ENCODE results near the gene RAI1.
"Not testable (repeated sequence)": the region's sequence is repeated elsewhere in the genome, so short reads cannot be mapped to it uniquely, and the experiment has no call there.

Gene RAI1

DNA sequence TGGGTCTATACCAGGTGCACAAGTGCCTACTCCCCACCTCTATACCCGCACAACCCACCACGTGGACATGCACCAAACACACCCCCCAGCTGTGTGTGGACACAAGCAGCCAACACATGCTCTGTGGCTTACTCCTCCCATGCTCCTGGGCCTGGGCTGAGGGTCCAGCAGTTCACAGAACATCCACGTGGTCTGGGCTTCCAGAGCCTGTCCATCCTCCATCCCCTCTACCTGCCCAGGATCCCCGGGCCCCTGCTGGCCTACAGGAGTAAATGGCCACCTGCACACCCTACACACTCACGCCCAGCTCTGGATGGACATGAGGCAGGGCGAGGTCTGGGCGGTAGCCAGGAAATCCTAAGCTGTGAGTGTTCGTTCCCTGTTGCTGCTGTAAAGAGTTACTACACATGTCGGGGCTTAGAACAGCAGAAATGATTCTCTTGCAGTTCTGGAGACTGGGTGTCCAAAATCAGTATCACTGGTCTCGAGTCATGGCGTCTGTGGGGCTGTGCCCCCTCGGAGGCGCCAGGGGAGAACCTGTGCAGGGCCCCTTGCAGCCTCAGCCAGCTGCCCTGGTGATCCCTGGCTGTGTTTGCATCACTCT lies 15.0 kb upstream of the RAI1 start:
- no peak for DNase-seq

DNA sequence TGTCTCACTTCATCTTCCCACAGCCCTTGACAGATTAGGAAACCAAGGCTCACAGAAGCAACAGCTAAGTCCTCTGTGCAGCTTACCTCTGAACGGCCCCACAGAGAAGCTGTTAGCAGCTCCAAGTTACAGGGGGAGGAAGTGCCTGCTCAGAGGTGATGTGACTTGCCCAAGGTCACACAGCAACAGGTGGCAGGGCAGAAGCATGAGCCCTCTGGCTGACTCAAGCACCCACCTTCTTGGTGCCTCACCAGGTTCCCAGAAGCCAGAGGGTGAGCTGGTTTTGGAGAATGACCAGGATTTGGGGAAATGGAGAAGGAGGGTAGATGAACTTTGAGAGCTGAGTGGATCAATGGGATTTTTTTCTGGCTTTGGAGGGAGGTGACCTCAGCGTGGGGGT lies 14.0 kb upstream of the RAI1 start:
- no peak for DNase-seq

DNA sequence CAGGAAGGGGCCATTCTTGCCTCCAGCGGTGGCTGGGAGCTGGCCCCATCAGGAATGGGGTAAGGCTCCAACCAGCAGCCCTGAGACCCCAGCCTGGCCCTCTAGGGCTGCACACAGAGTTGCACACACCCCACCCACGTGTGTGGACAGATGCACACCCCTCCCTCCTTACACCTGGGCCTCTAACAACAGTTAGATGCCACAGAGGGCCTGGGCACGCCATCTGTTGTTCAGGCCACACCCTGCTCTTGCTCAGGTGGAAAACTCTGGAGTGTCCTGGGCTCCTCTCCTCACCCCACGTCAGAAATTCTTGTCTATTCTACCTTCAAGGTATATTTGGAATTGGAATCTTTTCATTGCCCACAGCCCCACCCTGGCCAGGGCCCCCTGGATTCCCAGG lies 13.3 kb upstream of the RAI1 start:
- no peak for DNase-seq

DNA sequence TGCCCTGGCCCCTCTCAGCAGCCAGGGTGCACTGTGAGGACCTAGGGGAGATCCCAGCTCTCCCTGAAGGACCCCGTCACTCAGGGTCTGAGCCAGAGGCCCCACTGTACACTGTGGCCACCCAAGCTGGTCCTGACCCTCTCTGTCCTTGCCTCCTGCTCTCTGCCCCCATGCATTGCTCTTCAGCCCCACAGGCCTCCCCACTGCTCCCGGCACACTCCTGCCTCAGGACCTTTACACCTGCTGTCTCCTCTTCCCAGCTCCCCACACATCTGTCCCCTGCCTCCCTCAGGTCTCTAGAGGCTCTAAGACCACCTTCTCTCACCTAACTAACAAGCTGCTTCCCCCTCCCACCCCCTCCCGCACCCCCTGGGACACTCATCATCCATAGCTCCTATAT lies 12.9 kb upstream of the RAI1 start:
- DNase-seq: no peak

DNA sequence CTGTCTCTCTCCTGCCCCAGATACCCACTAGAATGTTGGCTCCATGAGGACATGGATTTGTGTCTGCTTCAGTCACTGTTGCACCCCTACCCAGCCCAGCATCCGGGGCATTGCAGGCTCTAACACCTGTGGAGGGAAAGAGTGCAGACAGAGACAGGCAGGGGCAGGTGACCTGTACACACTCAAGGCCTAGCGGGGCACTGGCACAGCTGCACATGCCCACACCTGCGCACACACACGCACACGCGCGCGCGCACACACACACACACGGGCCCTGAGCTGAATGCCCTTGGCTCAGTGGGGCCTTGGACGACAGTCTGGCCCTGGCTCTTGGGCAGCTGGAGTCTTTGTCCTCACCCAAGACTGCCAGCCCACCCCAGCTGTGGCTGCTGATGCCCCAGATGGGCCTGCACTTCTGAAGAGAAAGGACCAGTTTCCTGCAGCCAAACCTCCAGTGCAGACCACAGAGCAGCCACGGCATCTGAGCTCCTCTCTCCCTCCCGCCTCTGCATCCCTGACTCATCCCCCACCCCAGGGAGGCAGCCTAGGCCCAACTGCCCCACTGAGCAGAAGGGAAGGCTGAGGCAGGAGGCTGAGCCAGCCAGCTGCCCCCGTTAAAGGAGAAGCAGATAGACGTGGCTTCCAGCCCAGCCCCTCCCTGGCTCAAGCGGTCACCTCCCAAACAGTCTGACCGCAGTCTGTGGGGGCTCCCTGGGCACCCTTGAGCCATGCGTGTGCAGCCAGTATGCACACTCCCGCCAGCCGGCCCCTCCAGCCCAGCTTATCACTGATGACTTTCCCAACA lies 12.3 kb upstream of the RAI1 start:
- DNase-seq: no peak

DNA sequence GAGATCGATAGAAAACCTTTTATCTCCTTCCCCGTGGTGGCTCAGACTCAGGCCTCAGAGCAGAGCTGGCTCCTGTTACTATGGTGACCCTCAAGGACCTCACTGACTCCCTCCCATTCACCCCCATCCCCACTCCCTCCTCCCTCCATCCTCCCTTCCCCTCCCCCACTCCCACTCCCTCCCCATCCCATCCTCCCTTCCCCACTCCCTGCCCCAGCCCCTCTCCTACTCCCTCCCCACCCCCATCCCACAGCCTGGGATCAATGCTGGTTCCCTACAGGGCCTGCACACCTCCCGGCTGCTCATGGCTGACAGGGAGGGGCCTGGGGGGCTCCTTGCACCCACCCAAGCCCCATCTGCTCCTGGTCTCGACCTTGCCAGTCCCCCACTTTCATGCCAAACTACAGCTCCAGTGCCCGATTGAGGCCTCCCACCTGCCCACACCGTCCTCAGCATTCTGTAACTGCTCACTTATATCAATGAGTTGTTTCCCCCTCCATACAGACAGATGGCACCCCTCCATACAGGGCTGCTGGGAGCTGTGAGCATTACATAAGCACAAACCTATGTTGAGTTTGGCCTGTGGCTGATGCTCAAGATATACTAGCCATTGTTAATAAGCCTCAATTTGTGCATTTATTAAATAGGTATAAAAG lies 11.6 kb upstream of the RAI1 start:
- DNase-seq: no peak

DNA sequence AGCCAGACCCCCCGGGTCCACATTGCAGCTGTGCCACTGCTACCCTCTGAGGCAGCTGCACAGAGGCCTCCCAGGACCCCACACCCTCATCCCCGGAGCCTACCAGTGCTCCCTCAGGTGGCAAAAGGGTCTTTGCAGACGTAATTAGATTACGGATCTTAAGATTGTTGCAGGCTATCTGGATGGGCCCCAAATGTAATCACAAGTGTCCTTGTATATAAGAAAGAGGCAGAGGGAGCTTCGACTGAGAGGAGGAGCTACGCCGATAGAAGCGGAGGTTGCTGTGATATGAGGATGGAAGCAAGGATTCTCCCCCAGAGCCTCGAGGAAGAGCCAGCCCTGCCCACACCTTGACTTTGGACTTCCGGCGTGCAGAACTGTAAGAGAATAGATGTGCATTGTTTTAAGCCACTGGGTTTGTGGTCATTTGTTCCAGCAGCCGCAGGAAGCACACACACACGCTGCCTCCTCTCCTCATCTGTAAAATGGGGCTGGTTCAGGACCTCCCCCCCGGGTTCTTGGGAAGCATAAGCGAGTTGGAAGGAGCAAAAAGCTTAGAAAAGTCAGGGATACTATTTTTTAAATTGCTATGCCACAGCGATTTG lies 10.5 kb upstream of the RAI1 start:
- no peak for DNase-seq

DNA sequence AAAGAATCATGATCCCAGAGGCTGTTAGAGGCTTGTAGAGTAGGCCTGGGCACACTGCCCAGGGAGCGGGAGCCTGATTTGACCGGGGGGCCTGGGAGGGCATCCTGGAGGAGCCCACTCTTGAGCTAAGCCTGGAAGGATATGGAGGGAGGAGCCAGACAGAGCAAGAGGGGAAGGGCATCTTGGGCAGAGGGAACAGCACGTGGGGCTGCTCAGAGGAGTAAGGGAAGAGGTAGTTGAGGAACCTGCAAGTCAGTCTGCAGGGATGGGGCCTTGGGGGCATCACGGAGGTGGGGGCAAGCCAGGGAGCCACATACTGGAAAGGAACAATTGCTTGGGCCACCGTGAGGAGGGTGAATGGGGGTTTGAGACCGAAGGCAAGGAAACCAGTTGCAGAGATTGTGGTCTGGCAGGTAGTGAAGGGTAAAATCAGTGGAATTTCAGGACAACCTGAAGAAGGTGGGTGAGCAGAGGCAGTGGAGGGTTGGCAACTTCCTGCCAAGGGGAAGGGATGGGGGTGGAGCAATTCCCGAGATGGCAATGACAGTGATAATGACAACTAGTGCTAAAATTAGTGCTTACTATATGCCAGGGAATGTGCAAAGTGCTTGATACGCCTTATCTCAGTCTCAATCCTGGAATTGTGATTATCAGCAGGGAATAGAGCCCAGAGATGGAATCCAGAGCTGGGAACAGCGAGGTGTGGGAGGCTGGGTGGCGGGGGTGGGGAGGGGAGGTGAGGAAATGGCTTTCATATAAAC lies 9.7 kb upstream of the RAI1 start:
- no peak for DNase-seq

DNA sequence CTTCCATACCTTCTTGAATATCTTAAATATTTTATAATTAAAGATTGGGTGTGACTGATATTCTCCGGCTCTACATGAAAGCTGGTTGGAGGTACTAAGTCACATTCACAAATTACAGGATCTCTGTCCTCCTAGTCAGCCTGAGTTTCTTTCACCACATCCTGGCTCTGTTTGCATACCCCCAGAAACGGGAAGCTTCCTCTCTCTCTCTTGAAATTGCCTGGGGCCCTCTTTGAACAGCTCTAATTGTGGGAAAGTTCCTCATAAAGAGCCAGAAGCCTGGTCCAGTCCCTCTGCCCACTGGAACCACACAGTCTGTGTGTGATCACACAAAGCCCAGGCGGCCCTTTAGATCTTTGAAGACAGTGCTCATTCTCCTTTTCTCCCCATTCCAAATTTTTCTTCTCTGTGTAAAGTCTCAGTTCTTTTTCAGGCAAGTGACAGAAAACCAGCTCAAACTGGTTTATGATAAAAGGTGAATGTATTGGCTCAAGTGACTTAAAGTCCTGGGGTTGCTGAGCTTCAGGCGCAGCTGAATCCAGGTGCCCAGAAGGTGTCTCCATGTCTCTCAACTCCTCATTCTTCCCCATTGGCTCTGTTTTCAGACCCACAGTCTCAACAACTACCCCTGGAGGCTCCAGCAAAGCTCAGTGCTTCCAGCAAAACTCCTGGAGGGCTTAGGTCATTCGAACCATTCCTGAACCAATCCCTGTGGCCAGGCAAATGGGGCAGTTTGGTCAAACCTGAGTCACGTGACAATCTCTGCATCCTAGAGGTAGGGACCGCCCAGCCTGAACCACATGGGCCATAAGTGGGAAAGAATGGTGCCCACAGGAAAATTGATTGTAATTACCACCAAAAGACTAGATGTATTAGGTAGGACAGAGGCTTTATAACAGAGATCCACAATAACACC lies 8.5 kb upstream of the RAI1 start:
- no peak for DNase-seq

DNA sequence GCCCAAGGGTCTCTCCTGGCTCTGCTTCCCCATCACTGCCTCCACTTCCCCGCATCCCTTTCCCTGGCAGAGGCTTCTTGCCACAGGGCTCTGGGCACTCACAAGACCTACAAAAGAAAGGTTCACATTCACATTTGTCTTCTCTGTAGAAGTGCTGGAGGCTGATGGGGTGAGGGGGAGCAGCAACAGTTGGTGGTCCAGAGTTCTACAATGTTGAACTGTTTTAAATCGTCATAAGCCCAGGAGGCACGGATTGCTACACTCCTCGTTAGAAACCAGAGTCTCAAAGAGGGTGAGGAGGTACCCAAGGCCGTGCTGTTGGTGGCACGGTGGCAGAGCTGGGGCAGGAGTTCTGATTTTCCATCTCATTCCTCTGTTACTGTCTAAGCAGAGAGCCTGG lies 5.8 kb upstream of the RAI1 start:
- DNase-seq: no peak

DNA sequence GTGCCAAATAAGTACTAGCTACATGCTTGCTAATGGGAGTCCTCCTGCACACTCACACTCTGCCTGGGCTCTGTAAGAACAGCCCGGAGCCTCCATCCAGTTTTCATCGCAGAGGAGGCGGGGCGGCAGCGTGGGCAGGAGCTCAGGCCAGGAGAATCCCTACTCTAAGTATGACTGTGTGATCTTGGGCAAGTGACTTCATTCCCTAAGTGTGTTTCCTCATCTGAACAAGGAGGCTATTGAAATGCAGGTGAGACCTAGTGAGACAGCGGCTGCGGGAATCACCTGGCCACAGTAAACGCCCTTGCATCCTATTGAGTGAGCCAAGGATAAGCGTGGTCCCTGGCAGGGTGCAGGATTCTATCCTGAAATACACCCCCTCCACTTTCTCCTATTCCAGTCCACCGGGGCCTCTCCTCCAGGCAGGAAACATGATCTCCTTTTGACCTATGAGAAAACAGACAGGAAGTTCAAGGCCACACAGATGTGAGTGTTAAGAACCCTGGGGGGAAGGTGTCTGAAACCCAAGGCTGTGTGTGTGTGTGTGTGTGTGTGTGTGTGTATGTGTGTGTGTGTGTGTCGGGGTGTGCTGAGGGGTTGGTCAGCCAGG lies 5.2 kb upstream of the RAI1 start:
- peak; percentile 37 for DNase-seq

DNA sequence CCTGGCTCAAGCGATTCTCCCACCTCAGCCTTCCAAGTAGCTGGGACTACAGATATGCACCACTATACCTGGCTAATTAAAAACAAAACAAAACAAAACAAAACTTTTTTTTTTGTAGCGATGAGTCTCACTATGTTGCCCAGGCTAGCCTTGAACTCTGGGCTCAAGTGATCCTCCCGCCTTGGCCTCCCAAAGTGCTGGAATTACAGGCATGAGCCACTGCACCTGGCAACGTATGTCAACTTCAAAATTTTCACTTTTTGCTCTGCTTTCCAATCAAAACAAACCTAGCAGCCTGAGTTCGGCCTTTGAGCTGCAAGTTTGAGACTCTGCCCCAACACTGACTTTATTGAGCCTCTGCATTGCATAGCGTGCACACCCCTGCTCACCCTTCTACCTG lies 4.5 kb upstream of the RAI1 start:
- no peak for DNase-seq

DNA sequence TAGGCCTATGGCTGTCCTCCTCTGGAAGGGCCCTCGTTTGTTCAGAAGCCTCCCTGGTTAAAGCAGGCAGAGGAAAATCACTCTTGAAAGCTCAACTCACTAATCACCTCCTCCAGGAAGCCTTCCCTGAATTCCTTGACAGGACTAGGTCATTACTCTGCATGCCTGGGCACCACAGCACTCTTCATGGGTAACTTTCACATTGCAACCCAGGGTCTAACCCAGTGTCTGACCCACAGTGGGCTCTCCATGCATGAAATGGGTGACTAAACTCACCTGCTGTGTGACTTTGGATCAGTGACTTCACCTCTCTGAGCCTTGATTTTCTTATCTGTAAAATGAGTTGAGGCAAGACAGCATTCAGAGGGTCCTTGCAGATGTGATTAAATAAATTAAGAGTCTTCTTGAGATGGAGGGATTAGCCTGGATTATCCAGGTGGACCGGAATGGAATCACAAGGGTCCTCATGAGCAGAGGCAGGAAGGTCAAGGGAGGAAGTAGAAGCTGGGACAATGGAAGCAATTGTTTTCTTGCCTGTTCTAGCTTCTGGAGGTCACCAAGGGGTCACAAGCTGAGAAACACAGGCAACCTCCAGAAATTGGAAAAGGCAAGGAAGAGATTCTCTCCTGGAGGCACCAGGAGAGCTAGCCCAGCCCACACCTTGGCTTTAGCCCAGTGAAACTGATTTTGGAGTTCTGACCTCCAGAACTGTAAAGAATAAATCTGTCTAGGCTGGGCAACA lies 3.8 kb upstream of the RAI1 start:
- DNase-seq: no peak

DNA sequence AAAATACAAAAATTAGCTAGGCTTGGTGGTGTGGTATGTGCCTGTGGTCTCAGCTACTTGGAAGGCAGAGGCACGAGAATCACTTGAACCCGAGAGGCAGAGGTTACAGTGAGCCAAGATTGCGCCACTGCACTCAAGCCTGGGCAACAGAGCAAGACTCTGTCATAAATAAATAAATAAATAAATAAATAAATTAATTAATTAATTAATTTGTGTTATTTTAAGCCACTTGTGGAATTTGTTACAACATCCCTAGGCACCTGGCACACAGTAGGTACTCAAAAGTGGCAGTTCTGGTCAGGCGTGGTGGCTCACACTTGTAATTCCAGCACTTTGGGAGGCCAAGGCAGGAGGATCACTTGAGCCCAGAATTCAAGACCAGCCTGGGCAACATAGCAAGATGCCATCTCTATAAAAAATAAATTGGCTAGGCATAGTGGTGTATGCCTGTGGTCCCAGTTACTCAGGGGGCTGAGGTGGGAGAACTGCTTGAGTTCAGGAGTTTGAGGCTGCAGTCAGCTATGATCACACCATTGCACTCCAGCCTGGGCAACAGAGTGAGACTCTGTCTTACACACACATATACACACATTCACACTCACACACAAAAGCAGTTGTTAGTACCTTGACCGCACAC lies 3.1 kb upstream of the RAI1 start:
- DNase-seq: not testable (repeated sequence)

DNA sequence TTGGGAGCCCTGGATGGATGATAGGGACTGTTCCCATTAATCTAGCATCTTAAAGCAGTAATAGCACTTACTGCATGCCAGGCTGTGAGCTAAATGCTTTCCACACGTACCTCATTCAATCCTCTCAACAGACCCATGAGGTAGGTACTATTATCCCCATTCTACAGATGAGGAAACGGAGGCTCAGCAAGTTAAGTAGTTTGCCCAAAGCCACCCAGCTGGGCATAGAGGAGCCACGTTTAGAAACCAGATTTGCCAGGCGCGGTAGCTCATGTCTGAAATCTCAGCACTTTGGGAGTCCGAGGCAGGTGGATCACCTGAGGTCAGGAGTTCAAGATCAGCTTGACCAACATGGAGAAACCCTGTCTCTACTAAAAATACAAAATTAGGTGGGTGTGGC lies 2.0 kb upstream of the RAI1 start:
- DNase-seq: no peak

DNA sequence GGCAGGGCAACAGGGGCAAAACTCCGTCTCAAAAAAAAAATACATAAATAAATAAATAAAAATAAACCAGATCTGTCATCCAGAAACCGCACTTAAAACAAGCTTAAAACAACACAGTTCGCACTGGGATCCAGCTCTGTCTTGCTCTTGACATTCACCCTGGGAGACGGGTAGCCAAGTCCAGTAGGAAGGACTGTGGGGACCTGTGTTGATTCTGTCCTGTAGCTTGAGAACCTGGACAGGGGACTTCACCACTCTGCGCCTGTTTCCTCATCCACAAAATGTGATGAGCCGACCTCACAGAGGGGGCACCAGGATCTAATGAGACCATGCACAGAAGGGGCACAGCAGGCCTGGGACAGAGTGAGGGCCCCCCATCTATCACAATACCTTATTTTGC lies 1.5 kb upstream of the RAI1 start:
- no peak for DNase-seq

DNA sequence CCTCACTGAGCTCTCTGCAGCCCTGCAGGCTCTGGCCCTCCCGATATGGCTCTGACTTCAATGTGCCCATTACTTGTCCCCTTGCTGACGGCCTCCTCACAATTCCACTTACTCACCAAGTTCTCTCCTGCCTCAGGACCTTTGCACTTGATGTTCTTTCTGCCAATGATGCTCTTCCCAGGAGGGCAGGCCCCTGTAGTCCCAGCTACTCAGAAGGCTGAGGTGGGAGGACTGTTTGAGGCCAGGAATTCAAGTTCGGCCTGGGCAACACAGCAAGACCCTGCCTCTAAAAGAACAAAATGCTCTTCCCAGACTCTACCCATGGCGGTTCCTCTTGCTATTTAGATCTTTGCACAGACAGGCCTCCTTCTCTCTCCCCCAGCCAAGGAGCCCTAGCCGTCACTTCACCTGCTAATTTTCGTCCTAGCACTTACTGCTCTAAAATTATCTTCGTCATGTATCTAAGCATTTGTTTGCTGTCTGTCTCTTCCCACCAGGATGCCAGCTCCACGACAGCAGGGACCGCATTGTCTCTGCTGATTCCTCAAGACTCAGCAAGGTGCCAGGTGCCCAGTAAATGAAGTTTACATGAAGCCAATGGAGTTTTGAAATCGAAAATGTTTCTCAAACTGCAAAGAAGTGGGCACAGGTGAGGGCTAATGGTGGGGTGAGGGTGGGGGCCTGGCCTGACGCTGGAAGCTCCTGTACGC lies 626 bp upstream of the RAI1 start:
- DNase-seq: no peak

DNA sequence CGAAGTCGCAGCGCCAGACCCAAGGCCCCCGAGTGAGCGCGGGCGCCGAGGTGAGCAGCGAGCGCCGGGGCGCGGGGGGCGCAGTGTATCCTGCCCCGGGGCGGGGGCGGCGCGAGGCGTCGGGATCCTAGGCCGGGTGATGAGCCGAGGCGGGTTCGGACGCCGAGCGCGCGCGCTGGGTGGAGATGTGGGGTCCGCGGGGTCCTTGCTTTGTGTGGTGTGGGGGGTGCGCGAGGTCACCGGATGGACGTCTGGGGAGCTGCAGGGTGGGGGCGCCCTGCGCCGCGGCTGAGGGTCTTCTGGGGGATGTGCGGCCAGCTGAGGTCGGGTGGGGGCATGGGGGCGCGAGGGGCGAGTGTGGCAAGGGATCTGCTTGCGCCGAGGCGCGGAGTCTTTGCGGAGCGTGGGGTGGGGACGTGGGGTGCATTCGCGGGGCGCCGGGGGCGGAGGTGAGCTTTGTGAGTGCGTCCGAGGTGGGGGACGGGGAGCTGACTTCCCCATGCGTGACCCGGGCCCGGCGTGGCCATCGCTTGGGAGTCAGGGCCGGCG lies 560 bp downstream of the RAI1 start:
- DNase-seq: peak; percentile 36

DNA sequence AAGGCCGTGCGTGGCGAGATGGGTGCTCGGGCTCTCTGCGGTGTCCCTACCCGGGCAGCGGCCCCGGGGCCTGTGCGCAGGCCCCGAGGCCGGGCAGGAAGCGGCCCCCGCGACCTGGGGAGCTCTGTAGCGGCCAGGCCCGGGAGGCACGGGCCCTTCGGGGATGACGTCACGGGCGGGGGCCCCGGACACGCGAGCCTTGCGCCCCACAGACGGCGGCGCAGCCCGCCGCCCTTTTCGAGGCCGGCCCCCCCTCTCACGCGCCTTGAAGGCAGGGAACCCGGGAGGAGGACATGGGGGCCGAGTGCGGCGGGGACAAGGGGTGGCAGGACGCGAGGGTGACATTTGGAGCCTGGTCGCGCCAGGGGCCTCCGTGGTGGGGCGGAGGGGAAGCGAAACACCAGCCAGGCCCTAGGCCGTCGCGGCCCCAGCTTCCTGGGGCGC lies 1.1 kb downstream of the RAI1 start:
- DNase-seq: peak; percentile 58
